ENCODE measurements around the gene ENOX1.
"Not testable (repeated sequence)": the region's sequence is repeated elsewhere in the genome, so short reads cannot be mapped to it uniquely, and the experiment has no call there.

Gene ENOX1

DNA sequence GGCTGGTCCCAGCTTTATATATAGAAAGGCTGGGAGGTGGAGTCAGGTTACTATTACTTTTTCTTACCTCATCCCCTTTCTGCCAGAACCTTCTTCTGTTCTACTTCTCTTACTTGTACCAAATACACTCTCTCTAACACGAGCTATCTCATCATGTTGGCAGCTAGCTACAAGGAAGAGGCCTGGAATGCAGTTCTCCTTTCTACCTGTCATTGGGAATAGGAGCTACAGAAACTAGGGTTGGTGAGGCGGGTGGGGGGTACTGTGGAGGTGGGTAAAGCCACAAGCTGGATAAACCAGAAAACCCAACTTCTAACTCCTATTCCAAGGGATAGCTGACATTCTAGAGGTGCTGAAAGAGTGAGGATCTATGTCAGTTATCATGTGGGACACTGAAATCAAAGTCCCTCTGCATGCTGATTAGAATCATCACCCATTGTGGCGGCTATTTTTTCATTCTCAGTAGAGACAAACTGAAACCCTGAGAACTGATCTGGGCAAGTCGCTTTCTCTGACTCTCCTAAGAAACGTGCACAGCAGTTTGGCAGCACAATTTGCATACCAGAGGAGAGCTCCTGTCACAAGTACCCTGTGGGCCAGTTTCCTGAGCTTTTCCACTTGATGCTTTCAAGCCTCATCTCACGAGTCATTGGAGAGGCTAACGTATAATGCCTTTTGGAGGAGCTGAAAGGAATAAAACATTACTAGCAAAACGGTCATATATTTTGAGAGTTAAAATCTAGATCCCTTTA is 358.1 kb downstream of the ENOX1 start:
- no peak for TF ChIP-seq CTCF (conservative IDR thresholded peaks at IDR 0.05)
- H3K27ac ChIP-seq = no peak overlapping the region

- no peak overlapping the region for H3K27ac ChIP-seq
- TF ChIP-seq CTCF (conservative IDR thresholded peaks at IDR 0.05) = no peak
These were observed 360.4 kb downstream of the ENOX1 start for GRCh38 chr13:43426355-43426754.

DNA sequence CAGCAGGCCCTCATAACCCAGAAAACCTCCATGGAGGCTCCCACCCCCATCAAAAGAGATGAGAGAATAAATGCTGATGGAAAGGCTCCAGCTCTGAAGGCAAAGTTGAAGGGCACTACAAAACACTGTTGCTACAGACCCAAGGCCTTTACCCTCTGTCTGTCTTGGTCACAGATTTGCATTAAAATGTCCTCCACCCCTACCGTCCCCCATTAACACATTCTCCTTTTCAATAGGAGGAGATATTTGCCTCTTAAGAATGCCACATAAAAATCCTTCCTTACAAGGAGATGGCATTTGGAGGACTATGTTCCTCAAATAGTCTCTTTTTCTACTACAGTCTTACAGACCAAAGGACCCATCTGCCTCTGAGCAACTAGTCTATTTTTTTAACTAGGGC is 361.5 kb downstream of the ENOX1 start:
- no peak for TF ChIP-seq CTCF (conservative IDR thresholded peaks at IDR 0.05)

GRCh38 chr13:43424412-43424811 is 362.4 kb downstream of the ENOX1 start:
- H3K27ac ChIP-seq = no peak overlapping the region
- TF ChIP-seq CTCF (conservative IDR thresholded peaks at IDR 0.05) = no peak

More for the DNA sequence above, 361.5 kb downstream of the ENOX1 start:
- H3K27ac ChIP-seq = no peak overlapping the region

DNA sequence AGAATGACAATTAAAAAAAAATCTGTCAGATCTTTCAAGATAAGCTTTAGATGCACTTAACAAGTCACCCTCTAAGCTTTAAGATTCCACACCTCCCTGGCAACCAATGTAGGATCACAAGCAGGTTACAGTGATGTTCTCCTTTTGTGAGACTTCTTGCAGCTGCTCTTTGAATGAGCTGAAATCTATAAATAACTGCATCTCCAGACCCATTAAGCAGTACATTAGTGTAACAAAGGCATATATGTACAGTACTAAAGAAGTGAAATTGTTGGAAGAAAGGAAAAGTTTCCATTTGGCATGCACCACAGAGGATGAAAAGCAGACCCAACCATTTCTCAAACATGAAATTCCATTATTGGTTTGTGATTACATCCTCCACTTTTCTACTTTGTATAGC is 364.7 kb downstream of the ENOX1 start:
- H3K27ac ChIP-seq = no peak overlapping the region
- no peak for TF ChIP-seq CTCF (conservative IDR thresholded peaks at IDR 0.05)

GRCh38 chr13:43416842-43417241 is 369.9 kb downstream of the ENOX1 start:
- not testable (repeated sequence) for H3K27ac ChIP-seq

- H3K27ac ChIP-seq = not testable (repeated sequence)
These were observed 370.4 kb downstream of the ENOX1 start for GRCh38 chr13:43416408-43416807.

- H3K27ac ChIP-seq = not testable (repeated sequence)
These were observed 370.8 kb downstream of the ENOX1 start for GRCh38 chr13:43415903-43416391.

GRCh38 chr13:43414111-43414510 is 372.7 kb downstream of the ENOX1 start:
- TF ChIP-seq CTCF (conservative IDR thresholded peaks at IDR 0.05) = no peak

More at GRCh38 chr13:43414111-43414510, 372.7 kb downstream of the ENOX1 start:
- H3K27ac ChIP-seq = no peak overlapping the region
